GM23248 (cell line): ENCODE data around the gene KIAA1671.

Experiments
- EZH2 ChIP-seq: fragments of 200-600 bp; sonication (generic); IDR thresholded peaks from 2 replicates; pipeline ENCODE4 v1.6.1; 2018; ENCODE audit warnings: antibody characterized with exemption, mild to moderate bottlenecking; ENCODE audit not compliant: insufficient read depth, poor library complexity, severe bottlenecking
- EZH2phosphoT487 ChIP-seq: fragments of 200-600 bp; sonication (generic); IDR thresholded peaks from 2 replicates; pipeline ENCODE4 v1.6.1; 2018; ENCODE audit warnings: antibody characterized with exemption, moderate library complexity, mild to moderate bottlenecking, low read depth; ENCODE audit not compliant: insufficient read depth

DNA sequence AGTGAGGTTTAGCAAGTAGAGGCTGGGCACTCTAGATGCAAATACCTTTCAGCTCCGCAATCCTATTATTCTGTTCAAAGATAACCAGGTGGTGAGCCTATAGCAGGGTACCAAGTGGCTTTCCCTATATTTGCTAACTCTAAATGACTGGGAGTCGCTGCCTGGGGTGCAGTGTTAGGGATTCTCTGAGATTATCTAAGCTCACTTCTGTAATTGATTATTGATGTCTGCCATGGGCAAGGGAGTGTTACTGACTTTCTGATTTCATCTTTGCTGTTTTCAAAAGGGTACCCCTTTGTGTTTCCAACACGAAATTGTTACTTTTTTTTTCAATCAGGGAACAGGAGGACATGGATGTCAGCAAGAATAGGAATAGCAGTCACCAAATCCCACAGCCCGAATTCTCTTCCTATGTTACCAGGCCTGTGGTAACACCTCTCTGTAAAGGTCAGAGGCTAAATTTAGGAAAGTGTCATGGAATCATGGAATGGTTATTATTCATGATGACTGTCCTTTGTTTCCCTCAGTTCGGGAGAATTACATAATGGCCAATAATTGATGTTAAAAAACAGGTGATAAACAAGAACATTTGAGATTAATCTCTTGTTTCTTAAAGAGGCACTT, 184.5 kb downstream of the KIAA1671 start:
- TF ChIP-seq EZH2 (no peak), EZH2phosphoT487 (no peak)
